HFFc6 (cell line): ENCODE data around the gene SKP1. TPM values are rescaled to one million over a fixed set of nuclear protein-coding genes. Genes with fewer than 3 reads are reported as not detected.
A peak's percentile ranks its signal among the peaks of the same experiment; 100 is the strongest.

Source experiments
- DNase-seq: peaks from one replicate; pipeline ENCODE4 v3.0.0-alpha.2; 2018
- H3K27ac Mint-ChIP-seq: 2 replicates; pipeline ENCODE4 v1.8.0; 2020; ENCODE audit warnings: mild to moderate bottlenecking, mixed read lengths
- H3K27me3 Mint-ChIP-seq: 2 replicates; pipeline ENCODE4 v1.8.0; 2021; ENCODE audit warnings: mild to moderate bottlenecking, moderate library complexity, mixed read lengths; ENCODE audit not compliant: insufficient read depth
- H3K36me3 Mint-ChIP-seq: 2 replicates; pipeline ENCODE4 v1.8.0; 2021; ENCODE audit warnings: low read depth, mixed read lengths
- H3K4me1 Mint-ChIP-seq: 2 replicates; pipeline ENCODE4 v1.8.0; 2020; ENCODE audit warnings: low read depth, mixed read lengths
- H3K4me3 Mint-ChIP-seq: 2 replicates; pipeline ENCODE4 v1.8.0; 2020; ENCODE audit warnings: mild to moderate bottlenecking, moderate library complexity, mixed read lengths
- H3K9me3 Mint-ChIP-seq: 2 replicates; pipeline ENCODE4 v1.8.0; 2020; ENCODE audit warnings: mild to moderate bottlenecking, mixed read lengths
- total RNA-seq, 6 experiments: library from RNA; stranded (reverse); fragmentation: NEBNext Ultra II Directional; extraction: Animal tissue kit (Norgen Biotek cat#: 25700); gene quantifications; 2 replicates in 1 of 6; 3 replicates in 5 of 6; pipeline ENCODE4 v1.2.3, GENCODE V29; 2021
- TF ChIP-seq, protein P1 (sequence below): fragments of 200-600 bp; sonication (generic); IDR thresholded peaks from 2 replicates; pipeline ENCODE4 v1.5.0; 2021; ENCODE audit warnings: antibody characterized with exemption, mild to moderate bottlenecking

The SKP1 gene
- total RNA-seq, 6 experiments from 2014 or later = 419 to 474 (median 442) TPM

DNA sequence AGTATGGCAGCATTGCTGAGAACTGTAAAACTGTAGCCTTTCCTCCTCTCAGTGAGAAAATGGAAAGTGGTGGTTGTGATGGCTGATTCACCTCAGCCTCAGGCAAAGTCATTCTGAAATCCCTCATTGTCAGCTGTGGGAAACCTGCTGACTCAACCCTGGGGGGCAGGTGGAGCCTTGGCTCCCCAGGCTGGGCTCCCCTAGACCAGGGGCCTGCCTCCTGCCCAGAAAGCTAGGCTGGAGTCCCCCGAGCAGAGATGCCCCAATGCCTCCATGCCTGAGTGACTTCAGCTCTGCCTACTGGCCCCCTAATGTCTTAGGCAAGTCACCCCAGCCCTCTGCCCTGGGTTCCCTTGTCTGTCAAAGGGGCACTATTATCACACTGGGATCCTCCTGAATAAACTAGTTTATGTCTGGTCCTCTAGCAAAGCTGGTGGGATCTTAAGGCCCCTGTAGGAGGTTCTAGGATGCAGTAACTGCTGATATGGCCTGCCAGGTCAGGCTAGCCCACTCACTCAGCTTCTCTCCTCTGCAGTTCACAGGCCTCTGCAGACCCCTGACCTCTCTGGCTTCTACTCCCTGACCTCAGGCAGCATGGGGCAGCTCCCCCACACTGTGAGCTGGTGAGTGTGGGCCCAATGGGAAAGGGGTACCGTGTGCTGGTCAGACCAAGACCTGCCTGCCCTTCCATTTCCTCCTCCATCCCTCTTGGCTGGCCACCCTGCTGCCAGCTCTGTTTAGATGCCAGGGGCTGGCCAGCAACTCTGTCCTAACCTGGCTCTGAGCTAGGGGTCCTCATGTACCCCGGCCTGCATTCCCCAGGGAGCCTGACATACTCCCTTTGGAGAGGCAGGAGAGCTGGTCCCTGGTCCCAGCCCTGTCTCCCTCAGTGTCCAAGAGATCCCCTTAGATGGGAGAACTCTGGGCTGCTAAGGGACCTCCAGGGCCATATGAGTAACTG, 38.1 kb downstream of the SKP1 start:
- Mint-ChIP-seq H3K4me1 (peaks cover 31% of the 10 kb centered on the region), H3K9me3 (no peaks in the 10 kb centered on the region), H3K36me3 (peaks cover 10% of the 10 kb centered on the region), H3K4me3 (peak overlapping the region; percentile 36; the same call in 1 of the 2 replicates), H3K27ac (peak overlapping the region; percentile 65), H3K27me3 (peaks cover 2% of the 10 kb centered on the region)
- TF ChIP-seq, protein P1, sequence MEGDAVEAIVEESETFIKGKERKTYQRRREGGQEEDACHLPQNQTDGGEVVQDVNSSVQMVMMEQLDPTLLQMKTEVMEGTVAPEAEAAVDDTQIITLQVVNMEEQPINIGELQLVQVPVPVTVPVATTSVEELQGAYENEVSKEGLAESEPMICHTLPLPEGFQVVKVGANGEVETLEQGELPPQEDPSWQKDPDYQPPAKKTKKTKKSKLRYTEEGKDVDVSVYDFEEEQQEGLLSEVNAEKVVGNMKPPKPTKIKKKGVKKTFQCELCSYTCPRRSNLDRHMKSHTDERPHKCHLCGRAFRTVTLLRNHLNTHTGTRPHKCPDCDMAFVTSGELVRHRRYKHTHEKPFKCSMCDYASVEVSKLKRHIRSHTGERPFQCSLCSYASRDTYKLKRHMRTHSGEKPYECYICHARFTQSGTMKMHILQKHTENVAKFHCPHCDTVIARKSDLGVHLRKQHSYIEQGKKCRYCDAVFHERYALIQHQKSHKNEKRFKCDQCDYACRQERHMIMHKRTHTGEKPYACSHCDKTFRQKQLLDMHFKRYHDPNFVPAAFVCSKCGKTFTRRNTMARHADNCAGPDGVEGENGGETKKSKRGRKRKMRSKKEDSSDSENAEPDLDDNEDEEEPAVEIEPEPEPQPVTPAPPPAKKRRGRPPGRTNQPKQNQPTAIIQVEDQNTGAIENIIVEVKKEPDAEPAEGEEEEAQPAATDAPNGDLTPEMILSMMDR = no peak
- DNase-seq = peak; percentile 81

DNA sequence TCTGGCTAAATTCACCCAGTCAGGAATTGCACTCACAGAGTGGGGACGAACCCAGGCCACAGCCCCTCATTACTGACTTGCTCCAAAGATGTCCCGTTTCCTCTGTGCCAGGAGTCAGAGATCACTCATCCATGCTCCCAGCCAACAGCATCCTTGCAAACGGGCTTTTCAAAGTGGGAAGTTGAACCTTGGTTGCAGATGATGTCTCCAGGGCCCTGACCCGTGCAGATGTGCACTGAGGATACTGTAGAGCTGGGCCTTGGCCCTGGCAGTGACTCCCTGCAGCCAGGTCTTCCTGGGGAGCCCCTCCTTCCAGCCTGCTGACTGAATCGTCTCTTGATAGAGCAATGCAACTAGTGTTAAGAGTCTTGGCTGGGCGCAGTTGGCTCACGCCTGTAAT, 40.0 kb downstream of the SKP1 start:
- no peak overlapping the region for H3K27ac Mint-ChIP-seq
- no peaks in the 10 kb centered on the region; the same call in 1 of the 2 replicates for H3K27me3 Mint-ChIP-seq
- no peak for DNase-seq
- no peak overlapping the region for H3K4me3 Mint-ChIP-seq
- H3K36me3 Mint-ChIP-seq = peaks cover 10% of the 10 kb centered on the region
- peaks cover 31% of the 10 kb centered on the region for H3K4me1 Mint-ChIP-seq
- H3K9me3 Mint-ChIP-seq = no peaks in the 10 kb centered on the region
- TF ChIP-seq, protein P1 = no peak

DNA sequence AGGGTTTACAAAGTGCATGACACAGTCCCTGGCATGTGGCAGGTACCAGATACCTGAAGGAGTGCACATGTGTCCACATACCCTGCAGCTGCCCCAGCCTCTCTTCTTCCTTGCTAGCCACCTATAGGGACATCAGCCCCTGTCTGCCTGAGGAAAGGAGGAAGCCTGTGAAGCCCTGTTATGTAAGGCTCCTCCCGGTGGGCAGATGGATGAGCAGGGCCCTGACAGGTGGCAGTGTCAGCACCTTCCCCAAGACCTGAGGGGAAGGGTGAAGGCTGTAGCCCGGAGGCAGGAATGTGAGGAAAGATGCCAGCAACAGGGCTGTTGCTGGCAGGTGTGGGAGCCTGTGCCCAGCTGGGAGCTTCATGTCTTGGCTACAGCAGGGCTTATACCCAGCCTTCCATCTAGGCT, 40.5 kb downstream of the SKP1 start:
- Mint-ChIP-seq H3K27me3 (no peaks in the 10 kb centered on the region; the same call in 1 of the 2 replicates), H3K4me3 (no peak overlapping the region), H3K36me3 (peaks cover 10% of the 10 kb centered on the region), H3K4me1 (peaks cover 31% of the 10 kb centered on the region), H3K9me3 (no peaks in the 10 kb centered on the region), H3K27ac (no peak overlapping the region)
- DNase-seq = no peak
- TF ChIP-seq, protein P1 = no peak

DNA sequence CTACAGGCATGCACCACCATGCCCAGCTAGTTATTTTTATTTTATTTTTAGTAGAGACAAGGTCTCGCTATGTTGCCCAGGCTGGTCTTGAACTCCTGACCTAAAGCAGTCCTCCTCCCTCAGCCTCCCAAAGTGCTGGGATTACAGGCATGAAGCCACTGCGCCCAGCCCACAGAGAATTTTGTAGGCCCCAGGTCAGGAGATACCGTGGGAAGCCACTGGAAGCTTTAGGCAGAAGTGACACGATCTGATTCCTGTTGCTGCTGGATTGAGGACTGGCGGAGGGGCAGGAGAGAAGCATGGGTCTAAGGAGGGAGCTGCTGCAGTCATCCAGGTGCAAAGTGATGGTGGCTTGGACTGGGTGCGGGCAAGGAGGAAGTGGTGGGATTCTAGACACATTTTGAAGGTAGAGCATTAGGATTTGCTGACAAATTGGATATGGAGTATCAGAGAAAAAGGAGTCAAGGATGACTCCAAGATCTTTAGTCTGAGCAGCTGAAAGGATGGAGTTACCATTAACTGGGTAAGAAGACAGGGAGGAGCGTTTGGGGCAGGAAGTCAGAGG, 41.6 kb downstream of the SKP1 start:
- H3K4me1 Mint-ChIP-seq = peaks cover 21% of the 10 kb centered on the region

DNA sequence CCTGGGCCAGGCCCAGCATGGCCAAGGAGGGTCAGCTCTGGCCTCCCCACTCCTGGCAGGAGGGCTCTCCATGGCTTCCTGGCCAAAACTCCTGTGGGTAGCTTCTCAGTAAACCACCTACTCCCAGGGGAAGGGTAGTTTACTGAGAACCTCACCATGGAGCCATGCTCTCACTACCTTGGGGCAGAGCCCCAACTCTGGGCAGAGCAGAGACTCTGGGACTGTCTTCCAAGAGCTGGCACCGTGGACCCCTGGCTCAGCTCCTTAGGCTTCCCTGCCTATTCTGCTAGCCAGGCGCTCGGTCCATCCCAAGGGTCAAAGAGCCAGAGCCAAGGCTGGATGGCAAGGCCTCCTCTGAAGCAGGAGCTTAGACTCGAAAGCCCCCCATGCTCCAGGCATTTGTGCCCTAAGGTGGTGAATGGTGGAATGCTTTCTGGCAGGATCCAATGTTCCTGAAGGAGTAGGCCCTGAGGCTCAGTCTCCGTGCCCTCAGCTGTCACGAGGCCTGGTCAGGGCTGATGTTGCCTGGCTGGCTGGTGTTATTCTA, 42.7 kb downstream of the SKP1 start:
- Mint-ChIP-seq H3K36me3 (peaks cover 10% of the 10 kb centered on the region), H3K27me3 (peaks cover 2% of the 10 kb centered on the region), H3K27ac (no peak overlapping the region), H3K4me3 (no peak overlapping the region), H3K9me3 (no peaks in the 10 kb centered on the region), H3K4me1 (peaks cover 16% of the 10 kb centered on the region)
- DNase-seq = no peak
- TF ChIP-seq, protein P1 = no peak

More for the DNA sequence above, 41.6 kb downstream of the SKP1 start:
- TF ChIP-seq, protein P1 = no peak
- no peak for DNase-seq
- H3K27me3 Mint-ChIP-seq = peaks cover 2% of the 10 kb centered on the region
- peaks cover 10% of the 10 kb centered on the region for H3K36me3 Mint-ChIP-seq
- no peak overlapping the region for H3K27ac Mint-ChIP-seq
- no peak overlapping the region for H3K4me3 Mint-ChIP-seq
- no peaks in the 10 kb centered on the region for H3K9me3 Mint-ChIP-seq
